Neural crest cell (in vitro differentiated cells): ENCODE data around the gene BMP7. TPM values are rescaled to one million over a fixed set of nuclear protein-coding genes. Genes with fewer than 3 reads are reported as not detected.

ENCODE experiments used
- DNase-seq: peaks from one replicate; pipeline ENCODE4 v3.0.0; 2021; ENCODE audit warnings: low read depth, mixed read lengths, low spot score
- H3K27ac Mint-ChIP-seq: one replicate; pipeline ENCODE4 v1.8.0; 2021; ENCODE audit warnings: mild to moderate bottlenecking, mixed read lengths; ENCODE audit not compliant: unreplicated experiment
- H3K27me3 Mint-ChIP-seq: 2 replicates; pipeline ENCODE4 v1.8.0; 2021; ENCODE audit warnings: low read depth, mild to moderate bottlenecking, mixed read lengths
- H3K36me3 Mint-ChIP-seq: 2 replicates; pipeline ENCODE4 v1.8.0; 2021; ENCODE audit warnings: low read depth, mild to moderate bottlenecking, mixed read lengths
- H3K4me1 Mint-ChIP-seq: 2 replicates; pipeline ENCODE4 v1.8.0; 2021; ENCODE audit warnings: mixed read lengths
- H3K4me3 Mint-ChIP-seq: one replicate; pipeline ENCODE4 v1.8.0; 2021; ENCODE audit warnings: mild to moderate bottlenecking, mixed read lengths
- H3K9me3 Mint-ChIP-seq: 2 replicates; pipeline ENCODE4 v1.8.0; 2021; ENCODE audit warnings: mixed read lengths
- CTCF ChIP-seq: fragments of 200-600 bp; sonication (generic); conservative IDR thresholded peaks from 2 replicates; pipeline ENCODE4 v1.5.0; 2021; ENCODE audit warnings: antibody characterized with exemption, mild to moderate bottlenecking
- total RNA-seq: library from RNA; stranded (reverse); gene quantifications from 2 replicates; pipeline ENCODE4 v1.2.1, GENCODE V29; 2021

Gene BMP7
- total RNA-seq, 1 donor from 2014 or later = 13.8 TPM

GRCh38 chr20:57173986-57174385 is 92.5 kb downstream of the BMP7 start:
- no peak overlapping the region for H3K4me3 Mint-ChIP-seq
- no peak overlapping the region for H3K27ac Mint-ChIP-seq
- DNase-seq = no peak
- peaks cover 5% of the 10 kb centered on the region for H3K36me3 Mint-ChIP-seq
- no peaks in the 10 kb centered on the region for H3K9me3 Mint-ChIP-seq
- H3K27me3 Mint-ChIP-seq = no peaks in the 10 kb centered on the region
- H3K4me1 Mint-ChIP-seq = peaks cover 10% of the 10 kb centered on the region
- no peak for TF ChIP-seq CTCF

GRCh38 chr20:57173041-57173440 is 93.4 kb downstream of the BMP7 start:
- no peak for DNase-seq
- peaks cover 10% of the 10 kb centered on the region for H3K36me3 Mint-ChIP-seq
- peaks cover 15% of the 10 kb centered on the region for H3K4me1 Mint-ChIP-seq
- H3K4me3 Mint-ChIP-seq = no peak overlapping the region
- no peaks in the 10 kb centered on the region for H3K9me3 Mint-ChIP-seq
- H3K27me3 Mint-ChIP-seq = no peaks in the 10 kb centered on the region
- H3K27ac Mint-ChIP-seq = no peak overlapping the region
- TF ChIP-seq CTCF = no peak

- no peak for TF ChIP-seq CTCF
- Mint-ChIP-seq H3K4me3 (no peak overlapping the region), H3K27ac (no peak overlapping the region), H3K36me3 (peaks cover 10% of the 10 kb centered on the region), H3K4me1 (peaks cover 14% of the 10 kb centered on the region), H3K27me3 (no peaks in the 10 kb centered on the region), H3K9me3 (no peaks in the 10 kb centered on the region)
- DNase-seq = no peak
Observed at GRCh38 chr20:57170343-57170742, 96.1 kb downstream of the BMP7 start.

GRCh38 chr20:57169162-57169561 is 97.3 kb downstream of the BMP7 start:
- H3K27ac Mint-ChIP-seq = peak overlapping the region; percentile 27

GRCh38 chr20:57167971-57168701 is 98.3 kb downstream of the BMP7 start:
- Mint-ChIP-seq H3K9me3 (peaks cover 3% of the 10 kb centered on the region), H3K4me3 (no peak overlapping the region), H3K27me3 (no peaks in the 10 kb centered on the region), H3K27ac (peak overlapping the region; percentile 47), H3K4me1 (peaks cover 14% of the 10 kb centered on the region), H3K36me3 (peaks cover 10% of the 10 kb centered on the region)
- DNase-seq = no peak
- TF ChIP-seq CTCF = no peak

More at GRCh38 chr20:57169162-57169561, 97.3 kb downstream of the BMP7 start:
- H3K27me3 Mint-ChIP-seq = no peaks in the 10 kb centered on the region
- H3K4me1 Mint-ChIP-seq = peaks cover 14% of the 10 kb centered on the region
- no peak overlapping the region for H3K4me3 Mint-ChIP-seq
- H3K36me3 Mint-ChIP-seq = peaks cover 10% of the 10 kb centered on the region
- DNase-seq = no peak
- TF ChIP-seq CTCF = no peak
- peaks cover under 1% of the 10 kb centered on the region for H3K9me3 Mint-ChIP-seq
